HepG2 (cell line): ENCODE data around the gene AMDHD1. TPM values are rescaled to one million over a fixed set of nuclear protein-coding genes. Genes with fewer than 3 reads are reported as not detected.

Source experiments
- ARNT ChIP-seq: fragments of 450-650 bp; IDR thresholded peaks from 2 replicates; pipeline ENCODE4 v1.6.1; 2017
- CEBPB ChIP-seq: IDR thresholded peaks from 2 replicates; pipeline ENCODE4 v1.6.1; 2011; ENCODE audit warnings: low read depth, low read length, improper control_type of control experiment, borderline replicate concordance
- CREM ChIP-seq, 2 experiments: sonication (generic) in 1 of 2; formaldehyde crosslinking in 1 of 2; IDR thresholded peaks; 2 replicates each; pipeline versions ENCODE4 v1.4.0 to v1.6.1; 2016 to 2020; ENCODE audit warnings: antibody characterized with exemption in 1 of 2, mild to moderate bottlenecking in 1 of 2, missing genetic modification reagents in 1 of 2
- DNMT1 ChIP-seq: sonication (generic); formaldehyde crosslinking; IDR thresholded peaks from 2 replicates; pipeline ENCODE4 v1.5.1; 2020; ENCODE audit warnings: mild to moderate bottlenecking, missing genetic modification reagents
- FOXA1 ChIP-seq, 2 experiments: fragments of 450-650 bp in 1 of 2; sonication (generic) in 1 of 2; formaldehyde crosslinking in 1 of 2; IDR thresholded peaks; 2 replicates each; pipeline versions ENCODE4 v1.4.0 to v1.6.1; 2016 to 2020; ENCODE audit warnings: missing genetic modification reagents in 1 of 2
- KDM3A ChIP-seq: IDR thresholded peaks from 2 replicates; pipeline ENCODE4 v1.6.1; 2018; ENCODE audit warnings: low read depth, missing compliant biosample characterization
- MAFK ChIP-seq, 2 experiments: IDR thresholded peaks in 1 of 2; conservative IDR thresholded peaks in 1 of 2; 2 replicates each; pipeline ENCODE4 v1.6.1; 2011; ENCODE audit warnings: improper control_type of control experiment in 2 of 2, low read length in 2 of 2
- SMAD3 ChIP-seq: sonication (generic); formaldehyde crosslinking; IDR thresholded peaks from 2 replicates; pipeline ENCODE4 v1.4.0; 2020; ENCODE audit warnings: missing genetic modification reagents
- TBX2 ChIP-seq: sonication (generic); formaldehyde crosslinking; IDR thresholded peaks from 2 replicates; pipeline ENCODE4 v1.5.0; 2020; ENCODE audit warnings: missing genetic modification reagents, mild to moderate bottlenecking, borderline replicate concordance
- WIZ ChIP-seq: sonication (generic); formaldehyde crosslinking; IDR thresholded peaks from 2 replicates; pipeline ENCODE4 v1.5.1; 2020; ENCODE audit warnings: mild to moderate bottlenecking, missing genetic modification reagents
- ZNF501 ChIP-seq: sonication (generic); formaldehyde crosslinking; IDR thresholded peaks from 2 replicates; pipeline ENCODE4 v1.5.1; 2020; ENCODE audit warnings: mild to moderate bottlenecking, moderate library complexity, missing genetic modification reagents
- ZNF549 ChIP-seq: sonication (generic); formaldehyde crosslinking; IDR thresholded peaks from 2 replicates; pipeline ENCODE4 v1.5.0; 2020; ENCODE audit warnings: missing genetic modification reagents
- ZNF589 ChIP-seq: sonication (generic); formaldehyde crosslinking; conservative IDR thresholded peaks from 2 replicates; pipeline ENCODE4 v1.8.0; 2022; ENCODE audit warnings: mild to moderate bottlenecking, moderate library complexity, missing genetic modification reagents
- ZNF605 ChIP-seq: sonication (generic); formaldehyde crosslinking; IDR thresholded peaks from 2 replicates; pipeline ENCODE4 v1.8.0; 2022; ENCODE audit warnings: mild to moderate bottlenecking, missing genetic modification reagents
- ZNF629 ChIP-seq: sonication (generic); formaldehyde crosslinking; conservative IDR thresholded peaks from 2 replicates; pipeline ENCODE4 v1.5.0; 2020; ENCODE audit warnings: missing genetic modification reagents
- ZNF644 ChIP-seq: IDR thresholded peaks from 2 replicates; pipeline ENCODE4 v1.6.1; 2016; ENCODE audit warnings: low read depth
- polyA plus RNA-seq, 8 experiments: library from polyadenylated mRNA; depleted of rRNA in 3 of 8; stranded (reverse) in 7 of 8; unstranded in 1 of 8; fragments of >200 nt; fragmentation: Illumina TruSeq in 4 of 8; extraction: Trizol in 4 of 8; gene quantifications; 2 replicates each; pipeline versions ENCODE4 v1.2.1 to v1.2.3, GENCODE V29; 2011 to 2016; ENCODE audit warnings: low read depth in 4 of 8, missing spikeins in 1 of 8, mixed read lengths in 1 of 8; ENCODE audit not compliant: insufficient read depth in 1 of 8
- total RNA-seq, 5 experiments: library from RNA; depleted of rRNA; stranded (reverse); fragments of >200 nt; fragmentation: Illumina TruSeq; extraction: Trizol; gene quantifications; 2 replicates each; pipeline ENCODE4 v1.2.3, GENCODE V29; 2016; ENCODE audit warnings: low read depth in 1 of 5
- TF ChIP-seq, protein P1 (sequence below): sonication (generic); formaldehyde crosslinking; IDR thresholded peaks from 2 replicates; pipeline ENCODE4 v1.4.0; 2020; ENCODE audit warnings: missing genetic modification reagents, borderline replicate concordance
- TF ChIP-seq, protein P2 (sequence below): sonication (generic); formaldehyde crosslinking; IDR thresholded peaks from 2 replicates; pipeline ENCODE4 v1.8.1; 2023; ENCODE audit warnings: mild to moderate bottlenecking, missing genetic modification reagents
- TF ChIP-seq, protein P3 (sequence below): sonication (generic); formaldehyde crosslinking; IDR thresholded peaks from 2 replicates; pipeline ENCODE4 v1.5.1; 2020; ENCODE audit warnings: mild to moderate bottlenecking, missing genetic modification reagents, borderline replicate concordance
- TF ChIP-seq, protein P4 (sequence below): sonication (generic); formaldehyde crosslinking; IDR thresholded peaks from 2 replicates; pipeline ENCODE4 v1.4.0; 2020; ENCODE audit warnings: missing genetic modification reagents

Gene AMDHD1
- total and polyA plus RNA-seq, 2 of the 13 experiments (the other 11 are each of a cell fraction or from before 2014, with no cell fraction given): 6.5 to 29.6 TPM

DNA sequence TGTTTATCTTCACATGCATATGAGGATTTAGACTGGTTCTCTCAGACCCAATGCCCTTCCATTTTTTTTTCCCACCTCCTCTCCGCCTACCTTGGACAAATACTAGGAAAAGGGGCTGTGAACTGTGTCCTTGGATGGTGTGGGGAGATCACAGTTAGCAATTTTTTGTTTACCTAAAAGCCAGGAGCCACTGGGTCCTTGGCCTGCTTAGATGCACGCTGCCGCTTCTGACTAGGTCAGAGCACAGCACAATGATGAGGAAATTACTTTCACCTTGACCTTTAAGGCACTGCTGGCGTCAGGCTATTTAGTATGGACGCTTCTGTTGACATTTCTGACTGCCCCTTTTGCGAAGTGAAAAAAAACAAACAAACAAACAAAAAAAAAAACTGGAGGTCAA, 2.6 kb upstream of the AMDHD1 start (continued):
- peak; percentile 87 for TF ChIP-seq CREM (IDR thresholded peaks at IDR 0.05)
- TF ChIP-seq CREM (CRISPR knock-in tag; IDR thresholded peaks at IDR 0.05): no peak
- TF ChIP-seq MAFK (conservative IDR thresholded peaks at IDR 0.05 in 1 of 2, IDR thresholded peaks at IDR 0.05 in 1 of 2; ENCODE audit: low read length in 2 of 2): peak; percentile 21 to 26; a peak in 1 of 4 replicates
- peak; percentile 37; the same call in 1 of the 2 replicates for TF ChIP-seq KDM3A (CRISPR knock-in tag)
- peak; percentile 77 for TF ChIP-seq FOXA1 (IDR thresholded peaks at IDR 0.05)
- TF ChIP-seq FOXA1 (CRISPR knock-in tag; IDR thresholded peaks at IDR 0.05): peak; percentile 83
- TF ChIP-seq, protein P1, sequence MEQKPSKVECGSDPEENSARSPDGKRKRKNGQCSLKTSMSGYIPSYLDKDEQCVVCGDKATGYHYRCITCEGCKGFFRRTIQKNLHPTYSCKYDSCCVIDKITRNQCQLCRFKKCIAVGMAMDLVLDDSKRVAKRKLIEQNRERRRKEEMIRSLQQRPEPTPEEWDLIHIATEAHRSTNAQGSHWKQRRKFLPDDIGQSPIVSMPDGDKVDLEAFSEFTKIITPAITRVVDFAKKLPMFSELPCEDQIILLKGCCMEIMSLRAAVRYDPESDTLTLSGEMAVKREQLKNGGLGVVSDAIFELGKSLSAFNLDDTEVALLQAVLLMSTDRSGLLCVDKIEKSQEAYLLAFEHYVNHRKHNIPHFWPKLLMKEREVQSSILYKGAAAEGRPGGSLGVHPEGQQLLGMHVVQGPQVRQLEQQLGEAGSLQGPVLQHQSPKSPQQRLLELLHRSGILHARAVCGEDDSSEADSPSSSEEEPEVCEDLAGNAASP (CRISPR knock-in tag): peak; percentile 84
- TF ChIP-seq, protein P2, sequence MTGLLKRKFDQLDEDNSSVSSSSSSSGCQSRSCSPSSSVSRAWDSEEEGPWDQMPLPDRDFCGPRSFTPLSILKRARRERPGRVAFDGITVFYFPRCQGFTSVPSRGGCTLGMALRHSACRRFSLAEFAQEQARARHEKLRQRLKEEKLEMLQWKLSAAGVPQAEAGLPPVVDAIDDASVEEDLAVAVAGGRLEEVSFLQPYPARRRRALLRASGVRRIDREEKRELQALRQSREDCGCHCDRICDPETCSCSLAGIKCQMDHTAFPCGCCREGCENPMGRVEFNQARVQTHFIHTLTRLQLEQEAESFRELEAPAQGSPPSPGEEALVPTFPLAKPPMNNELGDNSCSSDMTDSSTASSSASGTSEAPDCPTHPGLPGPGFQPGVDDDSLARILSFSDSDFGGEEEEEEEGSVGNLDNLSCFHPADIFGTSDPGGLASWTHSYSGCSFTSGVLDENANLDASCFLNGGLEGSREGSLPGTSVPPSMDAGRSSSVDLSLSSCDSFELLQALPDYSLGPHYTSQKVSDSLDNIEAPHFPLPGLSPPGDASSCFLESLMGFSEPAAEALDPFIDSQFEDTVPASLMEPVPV (CRISPR knock-in tag): peak; percentile 45; the same call in 1 of the 2 replicates
- TF ChIP-seq ZNF549 (CRISPR knock-in tag): no peak
- TF ChIP-seq WIZ (CRISPR knock-in tag): no peak
- TF ChIP-seq ZNF589 (CRISPR knock-in tag): peak; percentile 66; the same call in 1 of the 2 replicates
- TF ChIP-seq TBX2 (CRISPR knock-in tag): peak; percentile 100
- peak; percentile 76 for TF ChIP-seq ZNF501 (CRISPR knock-in tag)
- TF ChIP-seq SMAD3 (CRISPR knock-in tag): peak; percentile 80
- no peak; the same call in 1 of the 2 replicates for TF ChIP-seq ZNF629 (CRISPR knock-in tag)
- TF ChIP-seq CEBPB: peak; percentile 79
- TF ChIP-seq ARNT: no peak
- TF ChIP-seq, protein P3, sequence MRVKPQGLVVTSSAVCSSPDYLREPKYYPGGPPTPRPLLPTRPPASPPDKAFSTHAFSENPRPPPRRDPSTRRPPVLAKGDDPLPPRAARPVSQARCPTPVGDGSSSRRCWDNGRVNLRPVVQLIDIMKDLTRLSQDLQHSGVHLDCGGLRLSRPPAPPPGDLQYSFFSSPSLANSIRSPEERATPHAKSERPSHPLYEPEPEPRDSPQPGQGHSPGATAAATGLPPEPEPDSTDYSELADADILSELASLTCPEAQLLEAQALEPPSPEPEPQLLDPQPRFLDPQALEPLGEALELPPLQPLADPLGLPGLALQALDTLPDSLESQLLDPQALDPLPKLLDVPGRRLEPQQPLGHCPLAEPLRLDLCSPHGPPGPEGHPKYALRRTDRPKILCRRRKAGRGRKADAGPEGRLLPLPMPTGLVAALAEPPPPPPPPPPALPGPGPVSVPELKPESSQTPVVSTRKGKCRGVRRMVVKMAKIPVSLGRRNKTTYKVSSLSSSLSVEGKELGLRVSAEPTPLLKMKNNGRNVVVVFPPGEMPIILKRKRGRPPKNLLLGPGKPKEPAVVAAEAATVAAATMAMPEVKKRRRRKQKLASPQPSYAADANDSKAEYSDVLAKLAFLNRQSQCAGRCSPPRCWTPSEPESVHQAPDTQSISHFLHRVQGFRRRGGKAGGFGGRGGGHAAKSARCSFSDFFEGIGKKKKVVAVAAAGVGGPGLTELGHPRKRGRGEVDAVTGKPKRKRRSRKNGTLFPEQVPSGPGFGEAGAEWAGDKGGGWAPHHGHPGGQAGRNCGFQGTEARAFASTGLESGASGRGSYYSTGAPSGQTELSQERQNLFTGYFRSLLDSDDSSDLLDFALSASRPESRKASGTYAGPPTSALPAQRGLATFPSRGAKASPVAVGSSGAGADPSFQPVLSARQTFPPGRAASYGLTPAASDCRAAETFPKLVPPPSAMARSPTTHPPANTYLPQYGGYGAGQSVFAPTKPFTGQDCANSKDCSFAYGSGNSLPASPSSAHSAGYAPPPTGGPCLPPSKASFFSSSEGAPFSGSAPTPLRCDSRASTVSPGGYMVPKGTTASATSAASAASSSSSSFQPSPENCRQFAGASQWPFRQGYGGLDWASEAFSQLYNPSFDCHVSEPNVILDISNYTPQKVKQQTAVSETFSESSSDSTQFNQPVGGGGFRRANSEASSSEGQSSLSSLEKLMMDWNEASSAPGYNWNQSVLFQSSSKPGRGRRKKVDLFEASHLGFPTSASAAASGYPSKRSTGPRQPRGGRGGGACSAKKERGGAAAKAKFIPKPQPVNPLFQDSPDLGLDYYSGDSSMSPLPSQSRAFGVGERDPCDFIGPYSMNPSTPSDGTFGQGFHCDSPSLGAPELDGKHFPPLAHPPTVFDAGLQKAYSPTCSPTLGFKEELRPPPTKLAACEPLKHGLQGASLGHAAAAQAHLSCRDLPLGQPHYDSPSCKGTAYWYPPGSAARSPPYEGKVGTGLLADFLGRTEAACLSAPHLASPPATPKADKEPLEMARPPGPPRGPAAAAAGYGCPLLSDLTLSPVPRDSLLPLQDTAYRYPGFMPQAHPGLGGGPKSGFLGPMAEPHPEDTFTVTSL (CRISPR knock-in tag): peak; percentile 98
- TF ChIP-seq ZNF605 (CRISPR knock-in tag): peak; percentile 72; the same call in 1 of the 2 replicates
- TF ChIP-seq ZNF644 (CRISPR knock-in tag): peak; percentile 36
- TF ChIP-seq, protein P4, sequence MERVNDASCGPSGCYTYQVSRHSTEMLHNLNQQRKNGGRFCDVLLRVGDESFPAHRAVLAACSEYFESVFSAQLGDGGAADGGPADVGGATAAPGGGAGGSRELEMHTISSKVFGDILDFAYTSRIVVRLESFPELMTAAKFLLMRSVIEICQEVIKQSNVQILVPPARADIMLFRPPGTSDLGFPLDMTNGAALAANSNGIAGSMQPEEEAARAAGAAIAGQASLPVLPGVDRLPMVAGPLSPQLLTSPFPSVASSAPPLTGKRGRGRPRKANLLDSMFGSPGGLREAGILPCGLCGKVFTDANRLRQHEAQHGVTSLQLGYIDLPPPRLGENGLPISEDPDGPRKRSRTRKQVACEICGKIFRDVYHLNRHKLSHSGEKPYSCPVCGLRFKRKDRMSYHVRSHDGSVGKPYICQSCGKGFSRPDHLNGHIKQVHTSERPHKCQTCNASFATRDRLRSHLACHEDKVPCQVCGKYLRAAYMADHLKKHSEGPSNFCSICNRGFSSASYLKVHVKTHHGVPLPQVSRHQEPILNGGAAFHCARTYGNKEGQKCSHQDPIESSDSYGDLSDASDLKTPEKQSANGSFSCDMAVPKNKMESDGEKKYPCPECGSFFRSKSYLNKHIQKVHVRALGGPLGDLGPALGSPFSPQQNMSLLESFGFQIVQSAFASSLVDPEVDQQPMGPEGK (CRISPR knock-in tag): peak; percentile 83
- no peak for TF ChIP-seq DNMT1
